ENCODE data around the gene TMEM120A.

TMEM120A gene

GRCh38 chr7:75971961-75972763, 22.2 kb downstream of the TMEM120A start:
- TF ChIP-seq GLIS3 (CRISPR knock-in tag; IDR thresholded peaks at IDR 0.05) (no peak), SNAI2 (CRISPR knock-in tag; IDR thresholded peaks at IDR 0.05) (no peak), BACH2 (CRISPR knock-in tag; IDR thresholded peaks at IDR 0.05; ENCODE audit: borderline replicate concordance) (no peak), ARNTL (CRISPR knock-in tag; IDR thresholded peaks at IDR 0.05; ENCODE audit: borderline replicate concordance, low read depth) (no peak), CSDC2 (CRISPR knock-in tag; IDR thresholded peaks at IDR 0.05) (no peak), POU6F1 (CRISPR knock-in tag; IDR thresholded peaks at IDR 0.05; ENCODE audit: borderline replicate concordance, low read depth) (no peak), TCF4 (CRISPR knock-in tag; IDR thresholded peaks at IDR 0.05; ENCODE audit: borderline replicate concordance) (no peak), ISL1 (CRISPR knock-in tag; IDR thresholded peaks at IDR 0.05) (no peak), ZFP30 (CRISPR knock-in tag; IDR thresholded peaks at IDR 0.05) (no peak), PPARA (CRISPR knock-in tag; IDR thresholded peaks at IDR 0.05; ENCODE audit: borderline replicate concordance) (no peak), ZFP3 (CRISPR knock-in tag; IDR thresholded peaks at IDR 0.05) (no peak), PATZ1 (CRISPR knock-in tag; IDR thresholded peaks at IDR 0.05; ENCODE audit: borderline replicate concordance) (no peak), ZC3H10 (CRISPR knock-in tag; IDR thresholded peaks at IDR 0.05) (no peak), ZNF565 (CRISPR knock-in tag; conservative IDR thresholded peaks at IDR 0.05; ENCODE audit: low read depth) (no peak), ZNF8 (CRISPR knock-in tag; IDR thresholded peaks at IDR 0.05) (no peak), TSHZ2 (CRISPR knock-in tag; IDR thresholded peaks at IDR 0.05) (no peak), CSRNP3 (CRISPR knock-in tag; IDR thresholded peaks at IDR 0.05) (no peak), ESRRG (CRISPR knock-in tag; IDR thresholded peaks at IDR 0.05) (no peak)

GRCh38 chr7:75971309-75971960, 23.0 kb downstream of the TMEM120A start:
- TF ChIP-seq ESRRG (CRISPR knock-in tag; IDR thresholded peaks at IDR 0.05) (no peak), CSDC2 (CRISPR knock-in tag; IDR thresholded peaks at IDR 0.05) (no peak)
- ATAC-seq = no peak

More at GRCh38 chr7:75971961-75972763, 22.2 kb downstream of the TMEM120A start:
- peak; percentile 55 for ATAC-seq

- TF ChIP-seq OSR1 (CRISPR knock-in tag; IDR thresholded peaks at IDR 0.05) (no peak), ARNTL (CRISPR knock-in tag; IDR thresholded peaks at IDR 0.05; ENCODE audit: borderline replicate concordance, low read depth) (no peak), ESRRG (CRISPR knock-in tag; IDR thresholded peaks at IDR 0.05) (no peak), RARB (CRISPR knock-in tag; IDR thresholded peaks at IDR 0.05) (no peak), ISL1 (CRISPR knock-in tag; IDR thresholded peaks at IDR 0.05) (no peak), ZFP30 (CRISPR knock-in tag; IDR thresholded peaks at IDR 0.05) (no peak), ZNF70 (CRISPR knock-in tag; IDR thresholded peaks at IDR 0.05) (no peak), ZC3H10 (CRISPR knock-in tag; IDR thresholded peaks at IDR 0.05) (no peak), ZNF8 (CRISPR knock-in tag; IDR thresholded peaks at IDR 0.05) (no peak)
- no peak for ATAC-seq
These were observed 24.5 kb downstream of the TMEM120A start for GRCh38 chr7:75969704-75970498.

Data from SK-N-SH treated with all-trans-retinoic acid at 6 μM for 48 hours (cell line).